Sigmoid colon (tissue), 7 donors: ENCODE data around the gene HDAC4. TPM values are rescaled to one million over a fixed set of nuclear protein-coding genes. Genes with fewer than 3 reads are reported as not detected.

Experiments used
- DNase-seq: peaks from one replicate; pipeline ENCODE4 v3.0.0-alpha.2; 2019
- H3K27ac ChIP-seq, 4 donors: fragments of 200-600 bp; sonication (generic); one replicate each; pipeline ENCODE4 v1.5.1; 2016 to 2019; ENCODE audit warnings: mild to moderate bottlenecking in 1 of 4
- H3K27me3 ChIP-seq, 3 donors: fragments of 200-600 bp; sonication (generic); one replicate each; pipeline ENCODE4 v1.5.1; 2019; ENCODE audit warnings: mild to moderate bottlenecking in 1 of 3
- H3K36me3 ChIP-seq, 4 donors: fragments of 200-600 bp; sonication (generic); one replicate each; pipeline ENCODE4 v1.5.1; 2016 to 2019
- H3K4me1 ChIP-seq, 4 donors: fragments of 200-600 bp; sonication (generic); one replicate each; pipeline ENCODE4 v1.5.1; 2017 to 2019
- H3K4me3 ChIP-seq, 4 donors: fragments of 200-600 bp; sonication (generic); one replicate each; pipeline ENCODE4 v1.5.1; 2017 to 2019; ENCODE audit warnings: mild to moderate bottlenecking in 2 of 4, moderate library complexity in 1 of 4
- H3K9me3 ChIP-seq, 4 donors: fragments of 200-600 bp in 3 of 4; sonication (generic) in 3 of 4; one replicate each; pipeline versions ENCODE4 v1.5.1 to v1.6.1; 2013 to 2019
- EP300 ChIP-seq, 4 donors: sonication (generic); formaldehyde crosslinking; IDR thresholded peaks; one replicate each; pipeline ENCODE4 v1.6.1; 2017; ENCODE audit warnings: antibody characterized with exemption in 4 of 4
- POLR2A ChIP-seq, 2 donors: fragments of 450-650 bp; IDR thresholded peaks; one replicate each; pipeline ENCODE4 v1.6.1; 2016; ENCODE audit warnings: antibody characterized with exemption in 2 of 2, mild to moderate bottlenecking in 2 of 2, moderate library complexity in 2 of 2
- POLR2AphosphoS5 ChIP-seq, 4 donors: sonication (generic); formaldehyde crosslinking; IDR thresholded peaks; one replicate each; pipeline ENCODE4 v1.6.1; 2017; ENCODE audit warnings: antibody characterized with exemption in 4 of 4
- WGBS, 2 donors: extraction: QIAGEN DNeasy Blood & Tissue Kit; methylation state at CpG; one replicate each; pipeline ENCODE4 v1.1.7; 2013; 5-methylcytosine and 5-hydroxymethylcytosine counted together
- intact Hi-C: fragments of 100-400 bp; cut with DNase I; formaldehyde crosslinking; loops from one replicate; pipeline ENCODE4 v1.15.1; 2023
- polyA plus RNA-seq, 3 donors: library from polyadenylated mRNA; stranded (reverse); fragments of 200-250 nt; gene quantifications; one replicate each; pipeline ENCODE4 v1.2.3, GENCODE V29; 2013
- total RNA-seq, 4 donors: library from RNA; depleted of rRNA; stranded (reverse); fragments of >200 nt; gene quantifications; one replicate each; pipeline ENCODE4 v1.1.0, GENCODE V29; 2016
- TF ChIP-seq, protein P1 (sequence below), 4 experiments: fragments of 450-650 bp in 3 of 4; fragments of 200-600 bp in 1 of 4; IDR thresholded peaks; one replicate each; pipeline ENCODE4 v1.5.1; 2016 to 2019; ENCODE audit warnings: antibody characterized with exemption in 4 of 4, mild to moderate bottlenecking in 3 of 4, moderate library complexity in 2 of 4
- donor health status: healthy with polysubstance abuse.
- donor health status: Bipolar disorder and iron deficiency.
- donor health status: healthy.

Gene HDAC4
- total and polyA plus RNA-seq, 7 donors: 1.8 to 196 (median 77.0) TPM

DNA sequence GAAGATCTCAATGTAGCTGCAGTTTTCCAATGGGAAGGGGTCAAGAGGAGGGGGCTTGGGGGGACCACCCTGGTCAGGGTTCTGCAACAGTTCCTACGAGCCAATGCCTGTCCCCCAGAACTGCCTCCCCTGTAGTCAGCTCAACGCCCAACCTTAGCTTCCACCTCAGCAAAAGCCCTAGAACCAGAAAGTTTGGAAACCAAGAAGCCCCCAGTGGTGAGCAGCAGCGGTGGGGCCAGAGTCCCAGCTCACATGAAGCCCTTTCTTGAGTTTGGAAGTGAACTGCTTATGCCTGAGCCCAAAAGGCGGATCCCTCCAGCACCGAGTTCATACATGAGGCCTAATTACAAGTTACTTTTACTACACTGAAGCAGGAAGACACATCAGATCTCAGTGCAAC, 162.4 kb downstream of the HDAC4 start:
- 92 to 94% methylated on average over 5 of the region's 5 CpGs for WGBS, 2 donors
- no peak for TF ChIP-seq EP300 (IDR thresholded peaks at IDR 0.05)
- TF ChIP-seq, protein P1, sequence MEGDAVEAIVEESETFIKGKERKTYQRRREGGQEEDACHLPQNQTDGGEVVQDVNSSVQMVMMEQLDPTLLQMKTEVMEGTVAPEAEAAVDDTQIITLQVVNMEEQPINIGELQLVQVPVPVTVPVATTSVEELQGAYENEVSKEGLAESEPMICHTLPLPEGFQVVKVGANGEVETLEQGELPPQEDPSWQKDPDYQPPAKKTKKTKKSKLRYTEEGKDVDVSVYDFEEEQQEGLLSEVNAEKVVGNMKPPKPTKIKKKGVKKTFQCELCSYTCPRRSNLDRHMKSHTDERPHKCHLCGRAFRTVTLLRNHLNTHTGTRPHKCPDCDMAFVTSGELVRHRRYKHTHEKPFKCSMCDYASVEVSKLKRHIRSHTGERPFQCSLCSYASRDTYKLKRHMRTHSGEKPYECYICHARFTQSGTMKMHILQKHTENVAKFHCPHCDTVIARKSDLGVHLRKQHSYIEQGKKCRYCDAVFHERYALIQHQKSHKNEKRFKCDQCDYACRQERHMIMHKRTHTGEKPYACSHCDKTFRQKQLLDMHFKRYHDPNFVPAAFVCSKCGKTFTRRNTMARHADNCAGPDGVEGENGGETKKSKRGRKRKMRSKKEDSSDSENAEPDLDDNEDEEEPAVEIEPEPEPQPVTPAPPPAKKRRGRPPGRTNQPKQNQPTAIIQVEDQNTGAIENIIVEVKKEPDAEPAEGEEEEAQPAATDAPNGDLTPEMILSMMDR (IDR thresholded peaks at IDR 0.05): no peak
- TF ChIP-seq POLR2A (IDR thresholded peaks at IDR 0.05): no peak
- TF ChIP-seq POLR2AphosphoS5 (IDR thresholded peaks at IDR 0.05): no peak

DNA sequence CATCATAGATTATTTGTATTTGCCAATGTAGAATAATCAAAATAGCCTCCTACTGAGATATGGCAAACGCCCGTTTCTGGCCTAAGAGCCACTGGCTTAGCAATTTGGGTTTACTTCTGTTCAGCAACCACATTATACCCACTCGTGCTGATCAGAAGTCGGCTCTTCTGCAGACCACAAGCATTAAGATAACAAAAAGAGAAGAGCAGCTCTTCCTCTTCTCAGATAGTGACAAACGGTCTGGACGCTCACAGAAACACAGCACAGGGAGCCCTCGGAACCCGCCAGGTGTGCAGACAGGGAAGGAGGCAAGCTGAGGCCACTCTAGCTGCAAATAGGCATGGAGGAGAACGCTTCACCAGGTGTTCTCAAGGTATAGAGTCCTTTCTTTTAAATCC, 164.0 kb downstream of the HDAC4 start:
- Histone ChIP-seq H3K36me3 (peaks cover 0 to 19% (median 3%) of the 10 kb centered on the region in 4 donors), H3K4me1 (peaks cover 0 to 87% (median 62%) of the 10 kb centered on the region in 4 donors), H3K4me3 (no peak overlapping the region), H3K27ac (peak overlapping the region in 2 of 4 donors; percentile 17 to 18), H3K27me3 (no peaks in the 10 kb centered on the region), H3K9me3 (no peaks in the 10 kb centered on the region)
- DNase-seq: no peak
- no peak for TF ChIP-seq POLR2AphosphoS5 (IDR thresholded peaks at IDR 0.05)
- TF ChIP-seq, protein P1 (IDR thresholded peaks at IDR 0.05): no peak
- TF ChIP-seq POLR2A (IDR thresholded peaks at IDR 0.05): no peak
- no peak for TF ChIP-seq EP300 (IDR thresholded peaks at IDR 0.05)
- 70 to 87% methylated on average over 9 of the region's 9 CpGs for WGBS, 2 donors
- intact Hi-C loops: no loop called here

More for the DNA sequence above, 162.4 kb downstream of the HDAC4 start:
- H3K4me1 ChIP-seq: peaks cover 0 to 83% (median 58%) of the 10 kb centered on the region in 4 donors
- peaks cover 0 to 19% (median 3%) of the 10 kb centered on the region in 4 donors for H3K36me3 ChIP-seq
- intact Hi-C loops: no loop called here
- DNase-seq: peak; percentile 47
- no peaks in the 10 kb centered on the region for H3K9me3 ChIP-seq
- peak overlapping the region in 3 of 4 donors; percentile 80 to 89 (median 86) for H3K27ac ChIP-seq
- H3K4me3 ChIP-seq: no peak overlapping the region
- no peaks in the 10 kb centered on the region for H3K27me3 ChIP-seq

DNA sequence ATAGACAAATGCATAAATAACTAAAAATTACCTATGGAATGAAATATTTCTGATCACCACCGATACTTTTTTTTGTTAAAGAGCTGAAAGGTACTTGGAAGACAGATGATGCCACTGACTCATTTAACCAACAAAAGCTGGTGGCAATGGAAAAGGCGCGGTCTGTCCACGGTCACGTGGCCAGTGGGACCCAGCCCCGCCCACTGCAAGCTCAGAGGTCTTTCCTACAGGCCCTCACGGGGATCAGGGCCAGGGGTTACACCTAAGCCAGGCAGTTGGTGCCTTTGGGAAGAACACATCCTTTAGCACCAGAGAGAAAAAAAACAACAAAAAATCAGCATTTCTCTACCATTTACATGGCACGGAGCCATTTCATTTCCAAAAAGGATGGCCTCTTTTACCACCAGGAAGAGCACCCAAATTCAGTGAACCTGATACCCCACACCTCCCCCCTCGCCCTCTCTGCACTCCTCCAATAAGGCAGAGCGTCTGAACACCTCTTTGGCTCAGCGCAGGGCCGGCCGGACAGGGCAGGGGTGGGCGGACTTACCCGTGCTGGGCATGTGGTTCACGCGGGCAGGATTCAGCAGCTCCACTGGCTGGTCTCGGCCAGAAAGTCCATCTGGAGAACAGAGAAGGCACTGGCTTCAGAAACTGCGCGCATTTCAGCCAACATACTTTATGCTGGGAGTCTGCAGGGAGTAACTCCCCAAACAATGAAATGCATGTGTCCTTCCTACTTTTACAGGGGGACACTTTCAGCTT, 164.6 kb downstream of the HDAC4 start:
- H3K27ac ChIP-seq: peak overlapping the region in 2 of 4 donors; percentile 11 to 17
- H3K9me3 ChIP-seq: no peaks in the 10 kb centered on the region
- 90 to 93% methylated on average over 20 of the region's 20 CpGs for WGBS, 2 donors
- TF ChIP-seq POLR2AphosphoS5 (IDR thresholded peaks at IDR 0.05) (no peak), EP300 (IDR thresholded peaks at IDR 0.05) (no peak), POLR2A (IDR thresholded peaks at IDR 0.05) (no peak)
- TF ChIP-seq, protein P1 (IDR thresholded peaks at IDR 0.05): no peak
- H3K27me3 ChIP-seq: no peaks in the 10 kb centered on the region
- peaks cover 0 to 86% (median 60%) of the 10 kb centered on the region in 4 donors for H3K4me1 ChIP-seq
- peaks cover 0 to 19% (median 3%) of the 10 kb centered on the region in 4 donors for H3K36me3 ChIP-seq
- intact Hi-C loops: no loop called here
- H3K4me3 ChIP-seq: no peak overlapping the region
- peak; percentile 68 for DNase-seq

DNA sequence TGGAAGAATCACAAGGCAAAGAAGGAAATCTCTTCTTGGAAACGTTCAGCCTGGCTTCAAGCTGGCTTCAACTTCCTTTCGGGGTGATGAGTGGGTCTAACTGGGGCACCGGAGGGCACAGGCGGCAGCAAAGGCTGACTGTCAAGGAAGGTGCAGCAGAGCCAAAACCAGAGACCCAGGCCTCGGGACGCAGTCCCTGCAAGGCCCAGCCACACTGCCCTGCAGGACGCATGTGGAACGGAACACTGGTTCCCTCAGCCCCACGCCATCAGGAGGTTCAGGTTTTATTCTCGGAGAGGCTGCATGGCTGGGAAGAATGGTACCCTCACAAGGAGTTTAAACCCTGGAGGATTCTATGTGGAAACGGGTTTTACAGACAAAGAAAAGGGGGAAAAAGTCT, 165.5 kb downstream of the HDAC4 start:
- H3K27me3 ChIP-seq: no peaks in the 10 kb centered on the region
- no peak overlapping the region for H3K4me3 ChIP-seq
- peak; percentile 37 for DNase-seq
- H3K4me1 ChIP-seq: peaks cover 0 to 86% (median 60%) of the 10 kb centered on the region in 4 donors
- H3K9me3 ChIP-seq: no peaks in the 10 kb centered on the region
- WGBS, 2 donors: 90 to 95% methylated on average over 11 of the region's 11 CpGs
- intact Hi-C loops: no loop called here
- TF ChIP-seq, protein P1 (IDR thresholded peaks at IDR 0.05): no peak
- TF ChIP-seq POLR2A (IDR thresholded peaks at IDR 0.05): no peak
- TF ChIP-seq EP300 (IDR thresholded peaks at IDR 0.05): no peak
- no peak for TF ChIP-seq POLR2AphosphoS5 (IDR thresholded peaks at IDR 0.05)
- peak overlapping the region in 1 of 4 donors; percentile 33 for H3K27ac ChIP-seq
- H3K36me3 ChIP-seq: peaks cover 0 to 19% (median 3%) of the 10 kb centered on the region in 4 donors
